ENCODE results near the gene SMARCA2. TPM values are rescaled to one million over a fixed set of nuclear protein-coding genes. Genes with fewer than 3 reads are reported as not detected.

The SMARCA2 gene
- total RNA-seq, 1 donor from 2014 or later, result 4.2 TPM

GRCh38 chr9:2235623-2236022, 220.5 kb downstream of the SMARCA2 start:
- H3K27ac Mint-ChIP-seq, result peak overlapping the region; percentile 9

GRCh38 chr9:2236850-2237249, 221.7 kb downstream of the SMARCA2 start:
- Histone ChIP-seq H3K36me3 (no peaks in the 10 kb centered on the region), H2AFZ (replicated peaks) (no peak overlapping the region), H4K20me1 (ENCODE audit: low read depth) (no peaks in the 10 kb centered on the region), H3K9ac (no peak overlapping the region), H3K27ac (no peak overlapping the region), H3K4me2 (no peak overlapping the region), H3K9me3 (ENCODE audit: low read depth) (no peaks in the 10 kb centered on the region), H3K27me3 (no peaks in the 10 kb centered on the region), H3K4me1 (peaks cover 8% of the 10 kb centered on the region), H3K4me3 (no peak overlapping the region), H3K79me2 (ENCODE audit: low read depth) (no peaks in the 10 kb centered on the region), H3F3A (ENCODE audit: low read depth) (peaks cover 19% of the 10 kb centered on the region)
- Mint-ChIP-seq H3K27me3 (ENCODE audit: insufficient read depth, low read depth) (no peaks in the 10 kb centered on the region), H3K36me3 (peaks cover 2% of the 10 kb centered on the region), H3K4me3 (no peak overlapping the region), H3K4me1 (peaks cover 22% of the 10 kb centered on the region), H3K27ac (no peak overlapping the region), H3K9me3 (no peaks in the 10 kb centered on the region)
- DNase-seq (ENCODE audit: low spot score), result no peak
- no peak for TF ChIP-seq CTCF (IDR thresholded peaks at IDR 0.05)
- TF ChIP-seq EZH2phosphoT487 (IDR thresholded peaks at IDR 0.05), result no peak
- TF ChIP-seq EZH2 (IDR thresholded peaks at IDR 0.05), result no peak

More at GRCh38 chr9:2235623-2236022, 220.5 kb downstream of the SMARCA2 start:
- no peaks in the 10 kb centered on the region for H3K27me3 ChIP-seq
- H3K9me3 ChIP-seq (ENCODE audit: low read depth), result no peaks in the 10 kb centered on the region
- no peak for DNase-seq (ENCODE audit: low spot score)
- H3K4me1 Mint-ChIP-seq, result peaks cover 13% of the 10 kb centered on the region
- peaks cover 8% of the 10 kb centered on the region for H3F3A ChIP-seq (ENCODE audit: low read depth)
- H4K20me1 ChIP-seq (ENCODE audit: low read depth), result no peaks in the 10 kb centered on the region
- H3K4me2 ChIP-seq, result no peak overlapping the region
- peaks cover 2% of the 10 kb centered on the region for H3K36me3 Mint-ChIP-seq
- H3K9ac ChIP-seq, result no peak overlapping the region
- no peaks in the 10 kb centered on the region for H3K4me1 ChIP-seq
- H3K36me3 ChIP-seq, result no peaks in the 10 kb centered on the region
- no peaks in the 10 kb centered on the region for H3K27me3 Mint-ChIP-seq (ENCODE audit: insufficient read depth, low read depth)
- TF ChIP-seq CTCF (IDR thresholded peaks at IDR 0.05), result no peak
- TF ChIP-seq EZH2 (IDR thresholded peaks at IDR 0.05), result no peak
- no peak for TF ChIP-seq EZH2phosphoT487 (IDR thresholded peaks at IDR 0.05)
- H3K9me3 Mint-ChIP-seq, result no peaks in the 10 kb centered on the region
- H3K4me3 ChIP-seq, result no peak overlapping the region
- H3K79me2 ChIP-seq (ENCODE audit: low read depth), result no peaks in the 10 kb centered on the region
- no peak overlapping the region for H3K4me3 Mint-ChIP-seq
- H3K27ac ChIP-seq, result no peak overlapping the region
- no peak overlapping the region for H2AFZ ChIP-seq (replicated peaks)

GRCh38 chr9:2241461-2241835, 226.3 kb downstream of the SMARCA2 start:
- Mint-ChIP-seq H3K4me1 (peaks cover 28% of the 10 kb centered on the region), H3K27ac (peak overlapping the region; percentile 99), H3K27me3 (ENCODE audit: insufficient read depth, low read depth) (no peaks in the 10 kb centered on the region), H3K9me3 (peaks cover 5% of the 10 kb centered on the region), H3K36me3 (peaks cover 2% of the 10 kb centered on the region), H3K4me3 (peak overlapping the region; percentile 83)
- Histone ChIP-seq H3K9me3 (ENCODE audit: low read depth) (no peaks in the 10 kb centered on the region), H3K36me3 (no peaks in the 10 kb centered on the region), H3K4me2 (peak overlapping the region; percentile 73), H3K4me3 (peak overlapping the region; percentile 35), H3K4me1 (peaks cover 18% of the 10 kb centered on the region), H4K20me1 (ENCODE audit: low read depth) (no peaks in the 10 kb centered on the region), H3K27ac (peak overlapping the region; percentile 89), H2AFZ (replicated peaks) (peak overlapping the region; percentile 99), H3F3A (ENCODE audit: low read depth) (peaks cover 29% of the 10 kb centered on the region), H3K9ac (no peak overlapping the region), H3K79me2 (ENCODE audit: low read depth) (no peaks in the 10 kb centered on the region), H3K27me3 (no peaks in the 10 kb centered on the region)
- DNase-seq (ENCODE audit: low spot score), result peak; percentile 93
- TF ChIP-seq EZH2phosphoT487 (IDR thresholded peaks at IDR 0.05) (no peak), CTCF (IDR thresholded peaks at IDR 0.05) (peak; percentile 70), EZH2 (IDR thresholded peaks at IDR 0.05) (peak; percentile 37)
